RWPE1 (cell line): ENCODE data around the gene PA2G4.
A peak's percentile ranks its signal among the peaks of the same experiment; 100 is the strongest.
"Not testable (repeated sequence)": the region's sequence is repeated elsewhere in the genome, so short reads cannot be mapped to it uniquely, and the experiment has no call there.

ENCODE experiments used
- CTCF ChIA-PET: fragments of 350-600 bp; sonication (Branson Sonifier 250); formaldehyde crosslinking; extraction: SDS; loops from one replicate; lab custom pipeline; 2021; lab: Yijun Ruan, JAX
- POLR2A ChIA-PET: fragments of 400-600 bp; formaldehyde crosslinking; extraction: SDS; loops from one replicate; lab custom pipeline; 2020; ENCODE audit warnings: antibody characterized with exemption; ENCODE audit not compliant: low non-redundant PET; lab: Yijun Ruan, JAX
- DNase-seq: peaks from one replicate; pipeline ENCODE4 v3.0.0; 2012; ENCODE audit warnings: low spot score
- H3K27ac ChIP-seq: fragments of 450-650 bp; 2 replicates; pipeline ENCODE4 v1.5.1; 2017
- CTCF ChIP-seq: fragments of 450-650 bp; conservative IDR thresholded peaks from 2 replicates; pipeline ENCODE4 v1.5.1; 2017; ENCODE audit warnings: low read depth, mild to moderate bottlenecking

Gene PA2G4

GRCh38 chr12:56152756-56153677 is 48.7 kb downstream of the PA2G4 start:
- CTCF ChIA-PET, result no interaction called here
- TF ChIP-seq CTCF, result no peak
- DNase-seq, result no peak
- POLR2A ChIA-PET, result no interaction called here
- H3K27ac ChIP-seq, result peak overlapping the region; percentile 97

- no peak for TF ChIP-seq CTCF
- CTCF ChIA-PET, result no interaction called here
Measured at GRCh38 chr12:56153678-56154065, 49.3 kb downstream of the PA2G4 start.

GRCh38 chr12:56154246-56154771 is 50.0 kb downstream of the PA2G4 start:
- POLR2A ChIA-PET, result no interaction called here
- CTCF ChIA-PET, result no interaction called here
- H3K27ac ChIP-seq, result peak overlapping the region; percentile 97
- no peak for TF ChIP-seq CTCF
- no peak for DNase-seq

More at GRCh38 chr12:56153678-56154065, 49.3 kb downstream of the PA2G4 start:
- POLR2A ChIA-PET, result no interaction called here
- DNase-seq, result no peak
- peak overlapping the region; percentile 97 for H3K27ac ChIP-seq

- DNase-seq, result no peak
- H3K27ac ChIP-seq, result peak overlapping the region; percentile 97
- ChIA-PET POLR2A (interaction anchor here (1.2 kb wide), 1 partner anchor 34 kb away, joined by 3 read pairs; no protein-coding TSS in a partner anchor), CTCF (no interaction called here)
- TF ChIP-seq CTCF, result no peak
Measured at GRCh38 chr12:56154818-56155217, 50.5 kb downstream of the PA2G4 start.

- POLR2A ChIA-PET, result interaction anchor here (0.5 to 1.2 kb wide), 2 partner anchors 31 to 33 kb away, joined by 3 read pairs; no protein-coding TSS in a partner anchor
- no peak for TF ChIP-seq CTCF
- CTCF ChIA-PET, result no interaction called here
- no peak for DNase-seq
- H3K27ac ChIP-seq, result peak overlapping the region; percentile 97
Measured at GRCh38 chr12:56155256-56155845, 51.0 kb downstream of the PA2G4 start.

GRCh38 chr12:56156464-56157200 is 52.3 kb downstream of the PA2G4 start:
- CTCF ChIA-PET, result interaction anchor here (0.6 to 0.7 kb wide), 3 partner anchors 32 to 166 kb away, joined by 3 to 4 read pairs (median 3); no protein-coding TSS in a partner anchor

More at GRCh38 chr12:56156464-56157200, 52.3 kb downstream of the PA2G4 start:
- POLR2A ChIA-PET, DNase-seq: not testable (repeated sequence)
- peak overlapping the region; percentile 97 for H3K27ac ChIP-seq
